Stomach (tissue), 9 donors: ENCODE data around the gene BCAS3. TPM values are rescaled to one million over a fixed set of nuclear protein-coding genes. Genes with fewer than 3 reads are reported as not detected.

ENCODE experiments used
- DNase-seq, 2 donors: peaks; one replicate each; pipeline versions ENCODE4 v3.0.0 to v3.0.0-alpha.2; 2013 to 2019
- H3K27ac ChIP-seq, 5 donors: fragments of 200-600 bp in 4 of 5; sonication (generic) in 4 of 5; one replicate each; pipeline ENCODE4 v1.5.1; 2013 to 2019; ENCODE audit warnings: mild to moderate bottlenecking in 1 of 5, moderate library complexity in 1 of 5
- H3K27me3 ChIP-seq, 3 donors: fragments of 200-600 bp; sonication (generic); one replicate each; pipeline ENCODE4 v1.5.1; 2017 to 2019; ENCODE audit warnings: mixed run types in 1 of 3
- H3K36me3 ChIP-seq, 4 donors: fragments of 200-600 bp; sonication (generic); 1 replicate in 3 of 4; 2 replicates in 1 of 4; pipeline ENCODE4 v1.5.1; 2016 to 2019
- H3K4me1 ChIP-seq, 4 donors: fragments of 200-600 bp; sonication (generic); one replicate each; pipeline ENCODE4 v1.5.1; 2016 to 2019
- H3K4me3 ChIP-seq, 4 donors: fragments of 200-600 bp; sonication (generic) in 3 of 4; one replicate each; pipeline ENCODE4 v1.5.1; 2016 to 2019; ENCODE audit warnings: mild to moderate bottlenecking in 1 of 4
- H3K9me3 ChIP-seq, 4 donors: fragments of 200-600 bp; sonication (generic); one replicate each; pipeline ENCODE4 v1.5.1; 2016 to 2019
- CTCF ChIP-seq, 7 experiments: fragments of 450-650 bp in 4 of 7; fragments of 200-600 bp in 3 of 7; sonication (generic) in 3 of 7; IDR thresholded peaks; one replicate each; pipeline ENCODE4 v1.5.1; 2016 to 2019; ENCODE audit warnings: antibody characterized with exemption in 7 of 7, control low read depth in 2 of 7, mild to moderate bottlenecking in 1 of 7
- EP300 ChIP-seq: sonication (generic); formaldehyde crosslinking; IDR thresholded peaks from one replicate; pipeline ENCODE4 v1.6.1; 2017; ENCODE audit warnings: antibody characterized with exemption
- POLR2A ChIP-seq, 4 donors: fragments of 450-650 bp; IDR thresholded peaks; one replicate each; pipeline ENCODE4 v1.6.1; 2016; ENCODE audit warnings: antibody characterized with exemption in 4 of 4, control low read depth in 2 of 4, mild to moderate bottlenecking in 1 of 4, moderate library complexity in 1 of 4
- POLR2AphosphoS5 ChIP-seq, 3 donors: sonication (generic); formaldehyde crosslinking; IDR thresholded peaks; one replicate each; pipeline ENCODE4 v1.6.1; 2016; ENCODE audit warnings: antibody characterized with exemption in 3 of 3
- WGBS, 5 donors: extraction: QIAGEN DNeasy Blood & Tissue Kit in 3 of 5; methylation state at CpG; one replicate each; pipeline versions ENCODE4 v1.1.5 to v1.1.7; 2013 to 2018; 5-methylcytosine and 5-hydroxymethylcytosine counted together
- intact Hi-C: fragments of 100-400 bp; cut with DNase I; formaldehyde crosslinking; loops from one replicate; pipeline ENCODE4 v1.15.1; 2023; ENCODE audit warnings: low total_unique reads
- polyA plus RNA-seq, 3 donors: library from polyadenylated mRNA; stranded (reverse); fragments of 200-250 nt; gene quantifications; one replicate each; pipeline ENCODE4 v1.2.3, GENCODE V29; 2013
- total RNA-seq, 5 donors: library from RNA; depleted of rRNA; stranded (reverse); fragments of >200 nt; gene quantifications; one replicate each; pipeline versions ENCODE4 v1.1.0 to v1.2.3, GENCODE V29; 2014 to 2016
- donor health status: healthy with polysubstance abuse.
- donor health status: Bipolar disorder and iron deficiency.
- donor health status: healthy.

The BCAS3 gene
- total and polyA plus RNA-seq, 8 donors: 4.9 to 150 (median 25.3) TPM

GRCh38 chr17:61233991-61234750 is 556.5 kb downstream of the BCAS3 start:
- H3K9me3 ChIP-seq: peaks cover 0 to 3% (median 0%) of the 10 kb centered on the region in 4 donors
- H3K27me3 ChIP-seq: no peaks in the 10 kb centered on the region
- intact Hi-C loops: no loop called here
- no peak for TF ChIP-seq POLR2A (IDR thresholded peaks at IDR 0.05)
- WGBS, 5 donors: 88 to 100% (median 92%) methylated on average over 1 of the region's 1 CpG
- no peak overlapping the region for H3K27ac ChIP-seq
- peaks cover 4 to 31% (median 17%) of the 10 kb centered on the region in 4 donors for H3K4me1 ChIP-seq
- no peak overlapping the region for H3K4me3 ChIP-seq
- H3K36me3 ChIP-seq: no peaks in the 10 kb centered on the region
- DNase-seq: no peak

- no peak for DNase-seq
- Histone ChIP-seq H3K9me3 (peaks cover 0 to 3% (median 0%) of the 10 kb centered on the region in 4 donors), H3K4me1 (peaks cover 4 to 40% (median 21%) of the 10 kb centered on the region in 4 donors), H3K27me3 (no peaks in the 10 kb centered on the region), H3K27ac (peak overlapping the region in 2 of 5 donors; percentile 23 to 25), H3K36me3 (no peaks in the 10 kb centered on the region), H3K4me3 (no peak overlapping the region)
- 63 to 79% (median 66%) methylated on average over 15 of the region's 15 CpGs for WGBS, 5 donors
- no peak for TF ChIP-seq POLR2AphosphoS5 (IDR thresholded peaks at IDR 0.05)
- TF ChIP-seq POLR2A (IDR thresholded peaks at IDR 0.05): no peak
- TF ChIP-seq CTCF (IDR thresholded peaks at IDR 0.05): no peak
- TF ChIP-seq EP300: no peak
- intact Hi-C loops: no loop called here
These were observed 557.6 kb downstream of the BCAS3 start for GRCh38 chr17:61235001-61235826.

GRCh38 chr17:61235827-61236197 is 558.2 kb downstream of the BCAS3 start:
- intact Hi-C loops: no loop called here
- H3K9me3 ChIP-seq: peaks cover 0 to 3% (median 0%) of the 10 kb centered on the region in 4 donors
- H3K4me3 ChIP-seq: no peak overlapping the region
- TF ChIP-seq CTCF (IDR thresholded peaks at IDR 0.05): no peak
- TF ChIP-seq POLR2A (IDR thresholded peaks at IDR 0.05): no peak
- no peak for TF ChIP-seq POLR2AphosphoS5 (IDR thresholded peaks at IDR 0.05)
- no peak for TF ChIP-seq EP300
- H3K4me1 ChIP-seq: peaks cover 4 to 40% (median 21%) of the 10 kb centered on the region in 4 donors
- H3K27ac ChIP-seq: peak overlapping the region in 2 of 5 donors; percentile 23 to 25
- WGBS, 5 donors: 19 to 32% (median 29%) methylated on average over 5 of the region's 5 CpGs
- H3K27me3 ChIP-seq: no peaks in the 10 kb centered on the region
- H3K36me3 ChIP-seq: no peaks in the 10 kb centered on the region
- peak in 1 of 2 donors; percentile 50 for DNase-seq

GRCh38 chr17:61237275-61237674 is 559.6 kb downstream of the BCAS3 start:
- Histone ChIP-seq H3K27me3 (no peaks in the 10 kb centered on the region), H3K36me3 (no peaks in the 10 kb centered on the region), H3K4me3 (no peak overlapping the region), H3K9me3 (peaks cover 0 to 3% (median 0%) of the 10 kb centered on the region in 4 donors), H3K27ac (no peak overlapping the region), H3K4me1 (peaks cover 4 to 40% (median 21%) of the 10 kb centered on the region in 4 donors)
- intact Hi-C loops: no loop called here
- no peak for DNase-seq
- WGBS, 5 donors: 93 to 98% (median 96%) methylated on average over 7 of the region's 7 CpGs
- no peak for TF ChIP-seq POLR2A (IDR thresholded peaks at IDR 0.05)
- TF ChIP-seq CTCF (IDR thresholded peaks at IDR 0.05): no peak
- no peak for TF ChIP-seq EP300
- no peak for TF ChIP-seq POLR2AphosphoS5 (IDR thresholded peaks at IDR 0.05)
